ENCODE data around the gene SLCO4A1.
A peak's percentile ranks its signal among the peaks of the same experiment; 100 is the strongest.

Gene SLCO4A1

DNA sequence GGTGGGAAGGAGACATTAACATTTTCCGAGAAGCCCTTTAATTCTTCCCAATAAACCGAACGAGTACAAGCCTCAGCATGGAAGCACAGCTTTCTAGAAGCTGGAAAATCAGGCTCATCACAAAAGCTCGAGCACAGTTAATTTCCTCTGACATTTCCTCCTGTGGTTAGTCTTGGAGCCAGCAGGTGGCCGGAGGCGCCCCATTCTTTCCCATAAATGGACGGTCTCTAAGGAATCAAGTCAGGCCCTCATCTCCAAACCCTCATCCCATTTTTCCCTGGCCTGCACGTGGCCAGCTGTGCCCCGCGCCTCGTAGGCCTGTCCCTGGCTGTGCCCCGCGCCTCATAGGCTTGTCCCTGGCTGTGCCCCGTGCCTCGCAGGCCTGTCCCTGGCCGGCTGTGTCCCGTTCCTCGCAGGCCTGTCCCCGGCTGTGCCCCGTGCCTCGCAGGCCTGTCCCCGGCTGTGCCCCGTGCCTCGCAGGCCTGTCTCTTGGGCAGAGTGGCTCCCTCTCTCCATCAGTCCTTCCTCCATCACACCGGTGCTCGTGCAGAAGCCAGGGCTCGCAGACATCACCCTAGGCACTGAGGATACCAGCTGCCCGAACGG is 46.7 kb downstream of the SLCO4A1 start:
- no peak for DNase-seq

DNA sequence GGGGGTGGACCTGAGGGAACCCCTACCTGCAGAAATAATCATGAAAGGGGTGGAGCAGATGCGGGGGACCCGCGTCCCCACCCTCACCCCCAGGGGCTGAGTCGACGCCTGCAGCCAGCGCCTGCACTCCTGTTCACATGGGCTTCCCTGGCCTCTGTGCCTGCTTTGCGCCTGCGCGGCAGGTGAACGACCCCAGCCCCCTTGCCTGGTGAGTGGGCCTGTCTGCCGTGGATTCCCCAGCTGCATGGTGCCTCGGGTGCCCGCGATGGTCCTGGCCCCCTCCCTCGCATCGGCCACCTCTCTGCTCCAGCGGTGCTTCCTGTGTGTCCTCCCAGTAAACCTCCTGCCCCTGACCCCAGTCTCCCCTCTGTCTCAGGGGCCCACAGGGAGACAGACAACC is 47.6 kb downstream of the SLCO4A1 start:
- no peak for DNase-seq

DNA sequence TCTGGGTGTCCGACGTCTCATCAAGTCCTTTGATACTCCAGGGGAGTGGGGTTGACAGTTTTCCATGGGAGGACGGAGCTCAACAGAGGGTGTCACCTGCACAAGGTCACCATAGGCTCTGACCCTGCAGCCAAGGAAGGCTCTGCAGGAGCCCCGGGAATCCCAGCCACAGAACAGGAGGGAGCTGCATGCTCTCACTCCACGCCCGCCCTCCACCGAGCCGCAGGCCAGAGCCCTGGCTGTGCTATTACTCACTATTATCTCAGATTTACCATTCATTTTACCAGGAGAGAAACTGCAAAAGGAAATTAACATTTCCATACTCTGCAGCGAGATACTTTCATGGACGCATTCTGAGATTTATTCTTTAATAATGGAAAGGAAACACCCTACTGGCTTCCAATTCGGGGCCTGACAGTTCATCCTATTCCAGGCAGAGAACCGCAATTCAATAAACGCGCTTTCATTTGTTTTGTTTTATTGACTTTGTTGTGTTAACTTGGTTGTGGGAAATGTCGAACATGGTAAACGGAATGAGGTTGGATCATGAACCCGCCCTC is 48.0 kb downstream of the SLCO4A1 start:
- DNase-seq = no peak

DNA sequence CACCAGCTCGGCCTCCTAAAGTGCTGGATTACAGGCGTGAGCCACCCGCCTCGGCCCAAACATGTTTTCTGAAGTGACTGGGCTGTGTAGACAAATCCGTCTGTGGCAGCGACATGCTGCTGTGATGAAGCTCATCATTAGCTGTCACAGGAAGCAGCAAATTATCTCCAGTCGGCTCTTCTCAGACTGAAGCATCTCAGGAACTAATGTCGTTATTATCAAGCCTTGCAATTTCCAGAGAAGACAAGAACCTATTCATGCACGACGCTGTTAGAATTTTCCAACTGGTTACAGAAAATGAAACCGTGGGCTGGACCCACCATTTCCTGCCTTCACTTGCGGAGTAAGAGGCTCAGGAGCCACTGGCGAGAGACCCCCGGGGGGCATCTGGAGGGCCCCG is 49.2 kb downstream of the SLCO4A1 start:
- no peak for DNase-seq

DNA sequence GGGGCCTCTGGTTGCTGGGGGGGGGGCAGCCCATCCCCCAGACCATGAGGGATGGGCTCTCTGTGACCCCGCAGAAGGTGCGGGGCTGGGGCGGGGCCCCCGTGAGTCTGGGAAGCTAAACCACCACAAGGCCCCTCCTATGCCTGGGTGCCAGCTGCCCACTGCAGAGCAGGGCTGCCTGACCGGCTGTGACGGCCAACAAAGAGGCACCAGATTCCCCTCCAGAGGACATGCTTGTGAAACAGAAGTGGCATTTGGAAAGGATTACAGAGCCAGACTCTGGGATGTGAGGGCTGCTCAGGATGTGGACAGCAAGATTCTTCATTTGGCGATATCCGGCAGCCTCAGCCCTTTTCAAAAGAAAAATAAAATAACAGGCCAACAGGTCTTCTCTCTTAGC is 49.9 kb downstream of the SLCO4A1 start:
- no peak for DNase-seq

DNA sequence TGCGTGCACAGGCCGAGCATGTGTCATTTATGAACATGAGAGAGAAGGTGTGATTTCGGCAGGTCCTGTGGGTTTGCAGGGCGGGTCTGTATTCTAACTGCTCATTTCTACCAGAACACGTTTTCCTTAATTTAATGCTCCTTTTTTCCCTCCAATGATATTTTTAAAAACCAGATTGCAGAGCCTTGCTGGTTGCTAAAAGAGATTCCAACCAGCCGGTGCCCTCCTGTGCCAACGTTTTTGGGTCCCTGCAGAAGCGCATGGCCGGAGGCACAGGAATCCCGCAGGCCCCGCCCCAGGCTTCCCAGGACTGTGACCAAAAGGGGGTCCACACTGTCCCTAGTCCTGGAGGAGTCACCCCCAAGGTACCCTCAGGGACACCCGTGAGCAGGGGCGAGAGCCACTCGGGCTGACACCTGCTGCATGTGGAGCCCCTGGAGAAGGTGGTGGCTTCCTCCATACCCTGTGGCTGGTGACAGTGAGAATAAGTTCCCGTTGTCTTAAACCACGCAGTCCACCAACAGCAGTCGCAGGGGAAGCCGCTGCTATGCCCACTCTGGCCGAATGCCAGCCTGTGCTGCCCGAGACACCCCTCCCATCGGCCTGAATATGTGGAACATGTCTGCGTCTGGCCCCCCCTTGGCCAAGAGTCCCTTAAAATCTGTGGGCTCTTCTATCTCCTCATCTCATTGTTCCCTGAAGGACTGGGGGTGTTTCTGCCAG is 50.7 kb downstream of the SLCO4A1 start:
- no peak for DNase-seq

DNA sequence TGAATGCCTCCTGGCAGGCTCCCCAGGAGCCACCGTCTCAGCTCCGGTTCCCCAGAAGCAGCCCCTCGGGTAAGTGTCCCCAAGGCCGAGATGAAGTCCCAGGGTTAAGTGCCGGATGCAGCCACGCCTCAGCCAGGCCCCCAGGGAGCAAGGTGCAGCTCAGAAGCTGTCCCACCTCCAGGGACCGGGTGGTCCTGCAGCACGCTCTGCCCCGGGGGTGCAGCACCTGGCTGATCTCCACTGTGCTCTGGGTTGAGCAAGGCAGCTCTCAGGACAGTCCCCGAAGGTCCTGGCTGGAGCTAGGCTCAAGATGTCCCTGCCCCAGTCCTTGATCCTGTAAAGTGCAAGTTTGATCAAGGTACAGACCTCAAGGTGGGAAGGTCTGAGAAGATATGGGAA is 51.2 kb downstream of the SLCO4A1 start:
- no peak for DNase-seq

DNA sequence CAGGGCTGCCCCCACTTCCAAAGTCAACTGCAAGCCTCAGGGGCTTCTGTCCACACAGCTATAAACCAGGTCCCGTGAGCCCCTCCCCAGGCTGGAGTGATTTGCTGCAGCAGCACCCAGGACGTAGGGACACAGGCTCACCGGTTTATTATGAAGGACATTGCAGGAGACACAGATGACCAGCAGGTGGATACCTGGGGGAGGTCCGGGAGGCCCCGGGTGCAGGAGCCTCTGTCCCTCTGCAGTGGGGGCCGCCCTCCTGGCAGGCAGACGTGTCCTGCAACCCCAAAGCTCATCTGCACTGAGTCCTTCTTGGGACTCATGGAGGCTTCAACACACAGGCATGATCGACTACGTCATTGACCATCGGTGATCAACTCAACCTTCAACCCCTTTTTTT is 51.8 kb downstream of the SLCO4A1 start:
- DNase-seq = no peak

DNA sequence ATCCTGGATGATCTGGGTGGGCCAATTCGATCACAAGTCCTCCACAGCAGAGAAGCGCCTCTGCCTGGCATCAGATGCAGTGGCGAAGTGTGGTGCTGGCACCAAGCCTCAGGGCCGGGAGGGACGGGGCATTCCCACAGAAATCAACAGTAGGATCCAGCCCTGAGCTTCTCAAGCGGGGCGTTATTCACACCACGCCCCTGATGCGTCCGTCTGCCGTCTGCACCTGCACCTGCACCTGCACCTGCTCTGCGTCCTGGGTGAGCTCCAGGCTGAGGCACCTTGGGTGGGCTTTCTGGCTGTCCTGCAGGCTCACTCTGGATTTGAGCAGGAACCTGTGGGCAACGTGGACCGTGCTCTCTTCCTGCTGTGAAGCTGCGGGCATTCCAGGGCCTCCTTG is 52.6 kb downstream of the SLCO4A1 start:
- DNase-seq = no peak

DNA sequence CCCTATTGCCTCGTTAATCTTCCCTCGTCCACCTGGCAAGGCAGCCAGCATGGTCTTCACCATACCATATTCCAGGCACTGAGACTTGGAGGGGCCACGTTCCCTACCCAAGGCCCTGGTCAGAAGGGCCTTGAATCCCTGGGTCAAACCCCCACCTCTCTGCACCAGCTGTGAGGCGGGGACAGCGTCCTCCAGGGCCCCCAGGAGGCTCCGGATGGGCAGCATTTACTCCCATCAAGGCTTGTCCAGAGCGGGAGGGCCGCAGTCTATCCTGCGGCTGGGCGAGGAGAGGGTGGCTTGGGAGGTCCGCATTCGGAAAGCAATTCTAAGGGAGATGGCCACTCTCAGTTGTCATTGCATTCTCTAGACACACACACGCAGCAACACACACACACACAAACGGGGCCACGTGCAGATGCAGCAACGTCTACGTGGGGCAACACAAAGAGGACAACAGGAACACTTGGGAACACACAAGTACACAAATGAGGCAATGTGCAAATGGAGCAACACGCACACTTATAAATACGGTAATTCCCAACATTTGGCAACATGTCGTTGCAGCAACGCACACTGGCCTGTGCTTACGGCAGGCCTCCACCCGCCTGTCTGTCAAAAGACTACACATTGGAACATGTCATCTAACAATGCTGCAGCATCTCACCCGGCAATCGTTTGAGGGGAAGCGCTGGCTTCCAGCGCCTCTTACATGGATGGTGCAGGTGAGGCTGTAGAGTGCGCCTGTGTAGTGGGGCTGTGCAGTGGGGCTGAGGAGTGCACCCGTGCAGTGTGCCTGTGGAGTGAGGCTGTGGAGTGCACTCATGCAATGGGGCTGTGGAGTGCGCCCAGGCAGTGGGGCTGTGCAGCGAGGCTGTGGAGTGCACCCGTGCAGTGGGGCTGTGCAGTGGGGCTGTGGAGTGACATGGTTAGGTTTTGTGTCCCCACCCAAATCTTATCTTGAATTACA is 53.4 kb downstream of the SLCO4A1 start:
- no peak for DNase-seq

DNA sequence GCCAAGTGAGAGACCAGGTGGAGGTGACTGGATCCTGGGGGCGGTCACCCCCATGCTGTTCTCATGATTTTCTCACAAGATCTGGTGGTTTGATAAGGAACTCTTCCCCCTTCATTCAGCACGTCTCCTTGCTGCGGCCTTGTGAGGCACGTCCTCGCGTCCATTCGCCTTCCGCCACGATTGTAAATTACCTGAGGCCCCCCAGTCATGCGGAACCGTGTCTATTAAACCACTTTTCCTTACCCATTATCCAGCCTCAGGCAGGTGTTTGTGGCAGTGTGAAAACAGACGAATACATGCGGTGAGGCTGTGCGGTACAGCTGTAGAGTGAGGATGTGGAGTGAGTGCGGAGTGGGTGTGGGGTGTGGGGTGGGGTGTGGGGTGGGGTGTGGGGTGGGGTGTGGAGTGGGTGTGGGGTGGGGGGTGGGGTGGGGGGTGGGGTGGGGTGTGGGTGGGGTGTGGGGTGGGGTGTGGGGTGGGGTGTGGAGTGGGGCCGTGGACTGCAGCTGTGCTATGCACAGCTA is 54.2 kb downstream of the SLCO4A1 start:
- no peak for DNase-seq

DNA sequence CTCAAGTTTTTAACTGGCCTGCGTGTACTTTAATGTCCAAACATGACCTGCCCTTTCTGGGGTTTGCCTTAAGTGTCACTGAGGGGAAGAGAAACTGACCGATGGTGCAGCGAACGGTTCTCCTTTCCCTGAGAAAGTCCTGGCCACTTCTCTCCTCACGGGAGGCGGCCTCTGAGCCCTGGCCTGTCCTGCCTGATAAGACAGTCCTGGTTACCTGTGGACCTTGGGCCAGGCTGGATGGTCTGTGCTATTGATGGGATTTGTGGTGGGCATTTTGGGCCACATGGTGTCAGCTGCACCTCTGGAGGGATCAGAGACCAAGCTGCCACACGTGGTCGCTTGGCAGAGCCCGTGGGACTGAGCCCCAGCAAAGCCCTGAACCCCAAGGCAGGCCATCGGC is 54.7 kb downstream of the SLCO4A1 start:
- DNase-seq = no peak

DNA sequence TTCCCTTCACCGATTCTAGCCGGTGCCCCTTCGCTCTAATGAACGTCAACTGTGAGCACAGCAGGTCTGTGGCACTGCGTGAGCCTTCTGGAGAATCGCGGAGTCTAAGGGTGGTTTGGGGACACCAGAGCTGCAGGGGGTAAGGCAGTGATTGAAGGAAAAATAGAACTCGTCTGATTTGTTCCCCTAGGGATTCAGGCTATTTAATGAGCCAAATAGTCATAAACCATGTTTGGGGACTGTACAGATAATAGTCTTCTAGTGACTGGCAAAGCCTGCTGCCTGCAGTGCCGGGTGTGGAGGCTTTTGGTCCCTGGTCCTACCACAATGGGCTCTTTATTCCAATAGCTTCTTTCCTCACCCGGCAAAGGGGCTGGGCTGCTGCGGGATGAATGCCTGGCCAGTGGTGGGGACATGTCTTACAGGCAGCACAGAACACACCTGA is 55.2 kb downstream of the SLCO4A1 start:
- DNase-seq = no peak

DNA sequence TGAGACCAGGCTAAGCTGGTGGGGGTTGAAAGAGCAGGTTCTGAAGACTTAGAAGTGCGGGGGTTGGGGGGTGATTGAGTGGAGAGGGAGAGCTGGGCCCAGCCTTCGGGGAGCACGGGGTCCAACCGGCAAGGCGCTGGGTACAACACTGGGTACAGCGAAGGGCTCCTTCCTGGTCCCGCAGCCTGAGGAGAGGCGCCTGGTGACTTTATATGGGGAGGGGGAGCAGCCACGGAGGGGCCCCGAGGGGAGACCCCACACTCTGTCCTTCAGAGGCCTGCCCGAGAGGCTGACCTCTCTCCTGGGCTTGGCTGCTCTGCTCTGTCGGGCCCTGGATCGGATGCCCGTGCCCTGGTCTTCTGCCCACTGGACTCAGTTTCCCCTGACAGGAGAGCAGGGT is 55.9 kb downstream of the SLCO4A1 start:
- DNase-seq = no peak

DNA sequence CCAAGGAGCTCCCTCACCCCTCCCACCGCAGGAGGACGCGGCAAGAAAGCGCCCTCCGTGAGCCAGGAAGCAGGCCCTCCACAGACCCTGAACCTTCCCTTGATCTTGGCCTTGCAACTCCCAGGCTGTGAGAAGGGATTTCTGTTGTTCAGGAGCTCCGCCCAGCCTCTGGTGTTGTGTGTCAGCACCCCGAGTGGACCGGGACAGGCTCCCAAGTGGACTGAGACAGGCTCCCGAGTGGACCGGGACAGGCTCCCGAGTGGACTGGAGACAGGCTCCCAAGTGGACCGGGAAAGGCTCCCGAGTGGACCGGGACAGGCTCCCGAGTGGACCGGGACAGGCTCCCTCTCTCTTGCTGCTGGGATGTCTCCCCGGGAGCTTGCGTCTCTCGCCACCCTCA is 57.0 kb downstream of the SLCO4A1 start:
- DNase-seq = no peak

DNA sequence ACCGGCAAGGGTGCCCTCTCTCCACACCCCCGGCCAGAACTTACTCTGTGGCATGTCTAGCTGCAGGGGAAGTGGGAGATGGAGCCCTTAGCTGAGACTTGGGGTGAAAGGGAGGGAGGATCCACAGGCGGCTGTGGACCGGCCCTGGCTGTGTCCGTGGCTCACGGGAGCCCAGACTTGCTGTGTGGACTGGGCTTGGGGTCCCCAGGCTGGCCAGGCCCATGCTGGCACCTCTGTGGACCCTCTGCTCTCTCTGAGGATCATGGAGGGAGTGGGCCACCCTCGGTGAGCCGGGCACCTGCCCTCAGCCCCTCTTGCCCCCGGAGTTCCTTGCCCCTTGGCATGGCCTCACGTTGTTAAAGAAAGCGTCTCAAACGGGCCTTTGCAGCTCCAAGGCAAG is 57.4 kb downstream of the SLCO4A1 start:
- no peak for DNase-seq

DNA sequence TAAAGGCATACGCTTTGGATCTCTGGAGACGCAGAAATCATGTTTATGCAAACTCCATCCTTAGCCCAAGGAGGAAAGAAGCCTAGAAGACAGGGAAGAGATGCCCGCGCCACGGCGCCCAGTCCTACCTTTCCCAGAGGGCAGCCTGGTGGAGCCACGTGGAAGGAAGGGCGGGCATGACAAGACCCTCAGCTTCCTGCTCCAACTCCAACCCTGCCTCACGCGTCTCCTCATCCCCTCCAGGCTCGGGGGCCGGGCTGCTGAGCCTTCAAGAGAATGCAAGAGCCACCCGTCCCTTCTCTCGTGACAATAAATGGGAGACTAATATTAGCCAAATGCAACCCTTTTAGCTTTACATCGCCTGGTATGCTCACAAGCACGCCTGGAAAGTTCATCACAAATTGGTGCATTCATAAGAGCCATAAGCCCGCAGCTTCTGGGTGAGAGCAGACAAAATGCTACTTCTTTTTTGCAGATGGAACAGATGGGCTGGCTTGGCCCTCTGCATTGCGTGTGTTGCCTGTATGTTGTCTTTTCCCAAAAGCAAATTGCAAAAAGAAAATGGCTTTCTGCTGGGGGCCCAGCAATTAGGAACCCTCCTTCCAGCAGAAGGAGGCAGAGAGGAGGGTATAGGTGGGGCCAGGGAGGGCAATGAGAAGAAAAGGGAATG is 58.1 kb downstream of the SLCO4A1 start:
- DNase-seq = no peak

DNA sequence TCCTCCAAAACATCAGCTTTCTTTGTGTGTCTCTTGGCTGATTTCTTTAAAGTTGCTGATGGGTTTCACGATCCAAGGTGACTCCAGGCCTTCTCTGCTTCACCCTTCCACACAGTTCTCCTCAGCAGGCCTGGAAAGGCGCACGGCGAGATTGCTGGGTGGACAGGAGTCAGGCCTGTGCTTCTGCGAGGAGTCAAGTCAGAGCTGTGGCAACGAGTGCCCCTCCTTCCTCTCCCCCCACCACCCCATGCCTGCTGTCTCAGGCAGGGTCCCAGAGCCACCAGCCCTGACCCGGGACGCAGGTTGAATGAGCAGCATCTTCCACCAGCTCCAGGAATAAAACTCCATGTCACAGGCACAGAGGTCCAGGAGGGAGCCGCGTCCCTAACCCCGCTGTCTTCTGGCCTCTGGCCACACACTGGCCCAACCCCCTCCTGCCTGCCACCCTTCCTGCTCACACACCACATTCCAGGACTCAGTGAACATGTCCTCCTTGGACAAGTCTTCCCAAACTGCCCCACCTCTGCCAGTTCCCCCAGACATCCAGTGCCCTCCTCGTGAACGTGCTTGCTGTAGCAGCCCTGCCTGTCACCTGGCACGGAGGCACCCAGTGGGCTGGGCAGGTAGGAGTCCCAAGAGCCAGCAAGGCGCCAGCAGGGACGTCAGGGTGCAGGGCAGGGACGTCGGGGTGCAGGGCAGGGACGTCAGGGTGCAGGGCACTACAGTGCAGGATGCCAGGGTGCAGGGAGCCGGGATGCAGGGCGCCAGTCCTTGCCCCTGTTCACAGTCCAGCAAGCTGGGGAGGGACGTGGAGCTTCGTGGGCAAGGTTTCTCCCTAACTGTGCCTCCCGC is 59.1 kb downstream of the SLCO4A1 start:
- no peak for DNase-seq

DNA sequence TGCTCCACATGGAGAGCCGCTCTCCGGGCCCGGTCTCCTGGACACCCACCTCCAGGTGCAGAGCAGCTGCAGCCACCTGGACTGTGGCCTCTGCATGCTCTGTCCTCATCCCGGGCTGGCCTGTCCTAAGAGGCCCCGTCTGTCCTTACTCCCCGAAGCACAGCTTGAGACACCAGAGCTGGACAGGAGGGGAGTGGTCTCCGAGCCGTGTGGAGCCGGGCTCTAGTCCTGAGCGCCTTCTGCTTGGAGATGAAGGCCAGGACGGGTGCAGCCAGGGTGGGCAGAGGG is 59.7 kb downstream of the SLCO4A1 start:
- no peak for DNase-seq

DNA sequence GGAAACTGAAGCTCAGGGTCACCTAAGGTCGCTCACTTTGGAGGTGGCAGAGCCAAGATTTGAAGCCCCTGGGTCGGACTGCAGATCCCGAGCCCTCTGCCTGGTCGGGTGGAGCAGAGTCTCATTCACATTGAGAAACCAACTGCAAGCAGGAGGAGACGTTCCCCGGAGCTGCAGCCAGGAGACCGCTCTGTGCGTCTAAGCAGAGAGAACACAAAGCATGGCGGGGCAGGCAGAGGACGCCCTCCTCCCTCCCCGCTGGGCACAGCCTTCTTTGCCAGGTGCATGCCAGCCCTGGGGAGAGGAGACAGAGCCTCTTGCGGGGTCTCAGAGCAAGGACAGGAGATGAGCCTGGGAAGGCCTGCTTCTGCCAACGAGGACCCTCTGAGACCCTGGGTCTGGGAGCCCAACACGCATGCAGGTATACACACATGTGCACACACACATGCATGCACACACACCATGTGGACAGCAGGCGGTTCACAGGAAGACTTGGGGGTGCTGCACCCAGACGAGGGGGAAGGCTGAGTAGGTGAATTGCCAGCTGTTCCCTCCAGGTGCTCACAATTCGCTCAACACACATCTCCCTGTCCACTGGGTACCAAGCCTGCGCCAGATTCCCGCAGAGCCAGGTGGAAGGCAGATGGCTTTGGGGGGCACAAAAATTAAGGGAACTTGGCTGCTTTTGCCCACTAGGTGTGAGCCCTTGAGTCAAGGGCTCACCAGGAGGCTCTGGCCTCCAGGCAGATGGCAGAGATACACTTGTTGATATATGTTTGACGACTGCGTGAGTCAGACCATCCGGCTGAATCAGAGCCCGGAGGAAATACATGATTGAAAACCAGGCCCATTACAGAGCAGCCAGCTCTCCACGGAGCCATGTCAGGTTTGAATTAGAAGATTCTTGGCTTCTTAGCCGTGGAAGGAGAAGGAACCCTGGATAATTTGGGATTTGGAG is 60.9 kb downstream of the SLCO4A1 start:
- DNase-seq = peak; percentile 90

DNA sequence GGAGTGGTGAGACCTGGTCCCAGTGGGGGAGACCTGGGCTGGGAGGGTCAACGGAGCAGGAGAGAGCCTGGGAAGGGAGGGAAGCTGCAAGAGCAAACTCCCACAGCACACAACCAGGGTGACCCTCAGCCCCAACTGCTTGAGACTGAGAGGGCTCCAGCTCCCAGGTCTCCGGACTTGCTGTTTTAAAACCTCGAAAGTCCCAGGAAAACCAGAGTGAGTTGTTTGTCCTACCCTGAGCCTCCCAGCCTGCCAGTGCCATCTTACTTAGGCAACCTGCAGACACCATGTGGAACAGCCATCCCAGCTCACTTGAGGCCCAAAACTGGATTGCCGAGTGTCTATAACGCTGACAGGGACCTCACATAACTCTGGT is 61.5 kb downstream of the SLCO4A1 start:
- DNase-seq = no peak
